Measurements from ENCODE around the gene ARPP19.

The ARPP19 gene

GRCh38 chr15:52509500-52510245 lies 59.2 kb downstream of the ARPP19 start:
- no peak for DNase-seq

GRCh38 chr15:52506549-52506948 lies 62.3 kb downstream of the ARPP19 start:
- DNase-seq: no peak

GRCh38 chr15:52505151-52505550 lies 63.7 kb downstream of the ARPP19 start:
- no peak for DNase-seq

GRCh38 chr15:52503788-52504496 lies 64.9 kb downstream of the ARPP19 start:
- no peak for DNase-seq

GRCh38 chr15:52502608-52503007 lies 66.2 kb downstream of the ARPP19 start:
- DNase-seq: no peak

- DNase-seq: no peak
These were observed 69.3 kb downstream of the ARPP19 start for GRCh38 chr15:52499506-52499905.

GRCh38 chr15:52498706-52499105 lies 70.1 kb downstream of the ARPP19 start:
- DNase-seq: no peak

Measured in CD4-positive, alpha-beta T cell treated with Interferon gamma for 1 hour (primary cell).